ENCODE measurements around the gene HPRT1.

The HPRT1 gene

DNA sequence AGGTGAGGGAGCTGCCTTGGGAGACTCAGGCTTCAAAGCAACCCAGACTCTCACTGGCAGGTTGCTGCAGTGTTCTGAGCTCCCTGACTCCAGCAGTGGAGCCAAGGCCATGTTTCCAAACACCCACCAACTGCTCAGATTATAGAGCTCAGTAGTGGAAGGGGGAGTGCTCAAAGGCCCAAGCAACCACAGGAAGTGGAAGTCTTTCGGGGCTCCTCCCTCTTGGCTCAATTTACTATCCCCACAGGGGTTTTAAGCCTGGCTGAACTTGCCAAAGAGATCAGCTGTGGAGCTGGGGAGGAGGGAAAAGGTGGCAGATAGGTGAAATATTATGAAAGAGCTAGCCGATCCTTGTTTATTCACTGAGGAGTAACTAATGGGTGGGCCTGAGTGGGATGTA is 82.5 kb downstream of the HPRT1 start:
- Histone ChIP-seq H3K4me1 (ENCODE audit: low read length) (0 out of 2 replicates have a peak, but pooled peaks cover 3% of the 10 kb centered on the region), H3K4me2 (ENCODE audit: low read depth, low read length) (no peak overlapping the region), H3F3A (ENCODE audit: insufficient read depth, low read length) (no peaks in the 10 kb centered on the region), H3K27me3 (replicated peaks; ENCODE audit: insufficient read depth, low read length) (no peaks in the 10 kb centered on the region), H3K27ac (ENCODE audit: low read length) (no peak overlapping the region), H3K36me3 (replicated peaks; ENCODE audit: insufficient read depth, low read length) (no peaks in the 10 kb centered on the region), H3K79me2 (ENCODE audit: low read length) (no peaks in the 10 kb centered on the region), H3K9me3 (replicated peaks; ENCODE audit: insufficient read depth, low read length) (no peaks in the 10 kb centered on the region), H2AFZ (ENCODE audit: low read length) (no peak overlapping the region), H3K9me2 (replicated peaks; ENCODE audit: insufficient read depth, low read length) (no peaks in the 10 kb centered on the region), H3K4me3 (ENCODE audit: low read length) (no peak overlapping the region), H4K20me1 (ENCODE audit: insufficient read depth, low read length) (no peaks in the 10 kb centered on the region), H3K9ac (ENCODE audit: low read length) (no peak overlapping the region)
- TF ChIP-seq, protein P1, sequence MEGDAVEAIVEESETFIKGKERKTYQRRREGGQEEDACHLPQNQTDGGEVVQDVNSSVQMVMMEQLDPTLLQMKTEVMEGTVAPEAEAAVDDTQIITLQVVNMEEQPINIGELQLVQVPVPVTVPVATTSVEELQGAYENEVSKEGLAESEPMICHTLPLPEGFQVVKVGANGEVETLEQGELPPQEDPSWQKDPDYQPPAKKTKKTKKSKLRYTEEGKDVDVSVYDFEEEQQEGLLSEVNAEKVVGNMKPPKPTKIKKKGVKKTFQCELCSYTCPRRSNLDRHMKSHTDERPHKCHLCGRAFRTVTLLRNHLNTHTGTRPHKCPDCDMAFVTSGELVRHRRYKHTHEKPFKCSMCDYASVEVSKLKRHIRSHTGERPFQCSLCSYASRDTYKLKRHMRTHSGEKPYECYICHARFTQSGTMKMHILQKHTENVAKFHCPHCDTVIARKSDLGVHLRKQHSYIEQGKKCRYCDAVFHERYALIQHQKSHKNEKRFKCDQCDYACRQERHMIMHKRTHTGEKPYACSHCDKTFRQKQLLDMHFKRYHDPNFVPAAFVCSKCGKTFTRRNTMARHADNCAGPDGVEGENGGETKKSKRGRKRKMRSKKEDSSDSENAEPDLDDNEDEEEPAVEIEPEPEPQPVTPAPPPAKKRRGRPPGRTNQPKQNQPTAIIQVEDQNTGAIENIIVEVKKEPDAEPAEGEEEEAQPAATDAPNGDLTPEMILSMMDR (IDR thresholded peaks at IDR 0.05; ENCODE audit: low read length): no peak
- TF ChIP-seq EZH2 (optimal IDR thresholded peaks at IDR 0.05; ENCODE audit: low read depth, low read length): no peak
- no peak for TF ChIP-seq EZH2phosphoT487 (IDR thresholded peaks at IDR 0.05; ENCODE audit: low read length)
- DNase-seq: no peak

GRCh38 chrX:134543288-134543687 is 83.3 kb downstream of the HPRT1 start:
- Histone ChIP-seq H4K20me1 (ENCODE audit: insufficient read depth, low read length) (no peaks in the 10 kb centered on the region), H3K79me2 (ENCODE audit: low read length) (no peaks in the 10 kb centered on the region), H3K9me3 (replicated peaks; ENCODE audit: insufficient read depth, low read length) (no peaks in the 10 kb centered on the region), H3K9me2 (replicated peaks; ENCODE audit: insufficient read depth, low read length) (no peaks in the 10 kb centered on the region), H3F3A (ENCODE audit: insufficient read depth, low read length) (no peaks in the 10 kb centered on the region), H3K27me3 (replicated peaks; ENCODE audit: insufficient read depth, low read length) (no peaks in the 10 kb centered on the region), H3K4me2 (ENCODE audit: low read depth, low read length) (no peak overlapping the region), H2AFZ (ENCODE audit: low read length) (no peak overlapping the region), H3K4me3 (ENCODE audit: low read length) (no peak overlapping the region), H3K4me1 (ENCODE audit: low read length) (0 out of 2 replicates have a peak, but pooled peaks cover 3% of the 10 kb centered on the region), H3K27ac (ENCODE audit: low read length) (no peak overlapping the region), H3K9ac (ENCODE audit: low read length) (no peak overlapping the region), H3K36me3 (replicated peaks; ENCODE audit: insufficient read depth, low read length) (no peaks in the 10 kb centered on the region)
- no peak for DNase-seq
- no peak for TF ChIP-seq EZH2 (optimal IDR thresholded peaks at IDR 0.05; ENCODE audit: low read depth, low read length)
- TF ChIP-seq, protein P1 (IDR thresholded peaks at IDR 0.05; ENCODE audit: low read length): no peak
- TF ChIP-seq EZH2phosphoT487 (IDR thresholded peaks at IDR 0.05; ENCODE audit: low read length): no peak

DNA sequence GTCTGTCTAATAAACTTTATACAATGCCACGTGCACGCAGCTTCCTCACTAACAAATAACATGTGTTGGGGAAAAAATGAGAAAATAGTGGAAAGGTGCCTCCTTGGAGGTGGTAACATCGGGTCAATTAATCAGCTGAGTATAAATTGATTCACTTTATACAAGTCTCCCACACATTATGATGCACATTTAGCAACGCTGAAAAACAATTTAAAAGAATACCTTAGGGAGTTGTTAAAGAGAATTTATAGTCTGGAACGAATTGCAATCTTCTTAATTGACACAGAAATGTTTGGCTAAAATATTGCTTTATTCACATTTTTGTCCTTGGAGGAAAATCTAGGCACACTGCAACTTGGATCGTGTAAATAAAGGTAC is 84.2 kb downstream of the HPRT1 start:
- no peak overlapping the region for H3K4me2 ChIP-seq (ENCODE audit: low read depth, low read length)
- H2AFZ ChIP-seq (ENCODE audit: low read length): no peak overlapping the region
- H3F3A ChIP-seq (ENCODE audit: insufficient read depth, low read length): peaks cover 4% of the 10 kb centered on the region; the same call in 1 of the 2 replicates
- H3K27me3 ChIP-seq (replicated peaks; ENCODE audit: insufficient read depth, low read length): no peaks in the 10 kb centered on the region
- H3K9ac ChIP-seq (ENCODE audit: low read length): no peak overlapping the region
- no peak for TF ChIP-seq EZH2 (optimal IDR thresholded peaks at IDR 0.05; ENCODE audit: low read depth, low read length)
- TF ChIP-seq, protein P1 (IDR thresholded peaks at IDR 0.05; ENCODE audit: low read length): no peak
- no peak for TF ChIP-seq EZH2phosphoT487 (IDR thresholded peaks at IDR 0.05; ENCODE audit: low read length)
- no peak overlapping the region for H3K27ac ChIP-seq (ENCODE audit: low read length)
- 0 out of 2 replicates have a peak, but pooled peaks cover 3% of the 10 kb centered on the region for H3K4me1 ChIP-seq (ENCODE audit: low read length)
- H4K20me1 ChIP-seq (ENCODE audit: insufficient read depth, low read length): no peaks in the 10 kb centered on the region
- no peaks in the 10 kb centered on the region for H3K36me3 ChIP-seq (replicated peaks; ENCODE audit: insufficient read depth, low read length)
- DNase-seq: no peak
- H3K9me3 ChIP-seq (replicated peaks; ENCODE audit: insufficient read depth, low read length): no peaks in the 10 kb centered on the region
- H3K79me2 ChIP-seq (ENCODE audit: low read length): no peaks in the 10 kb centered on the region
- no peaks in the 10 kb centered on the region for H3K9me2 ChIP-seq (replicated peaks; ENCODE audit: insufficient read depth, low read length)
- H3K4me3 ChIP-seq (ENCODE audit: low read length): no peak overlapping the region
